GM19240 (cell line): ENCODE results near the gene PTPRO.

Experiments
- DNase-seq: peaks from one replicate; pipeline ENCODE4 v3.0.0; 2011; ENCODE audit warnings: low spot score; ENCODE audit not compliant: insufficient read length

Gene PTPRO

GRCh38 chr12:15443611-15444010 is 121.3 kb downstream of the PTPRO start:
- DNase-seq = no peak

GRCh38 chr12:15444523-15444922 is 122.2 kb downstream of the PTPRO start:
- no peak for DNase-seq

- no peak for DNase-seq
Observed at GRCh38 chr12:15446807-15447206, 124.5 kb downstream of the PTPRO start.

- no peak for DNase-seq
Observed at GRCh38 chr12:15453613-15454012, 131.3 kb downstream of the PTPRO start.

GRCh38 chr12:15458008-15458407 is 135.7 kb downstream of the PTPRO start:
- no peak for DNase-seq

GRCh38 chr12:15468911-15469310 is 146.6 kb downstream of the PTPRO start:
- no peak for DNase-seq

- no peak for DNase-seq
Observed at GRCh38 chr12:15469356-15469755, 147.0 kb downstream of the PTPRO start.

- no peak for DNase-seq
Observed at GRCh38 chr12:15472036-15472435, 149.7 kb downstream of the PTPRO start.

GRCh38 chr12:15474766-15475165 is 152.5 kb downstream of the PTPRO start:
- DNase-seq = no peak

GRCh38 chr12:15477761-15478160 is 155.5 kb downstream of the PTPRO start:
- DNase-seq = no peak

- no peak for DNase-seq
Observed at GRCh38 chr12:15481846-15482245, 159.5 kb downstream of the PTPRO start.

- DNase-seq = no peak
Observed at GRCh38 chr12:15485466-15485865, 163.2 kb downstream of the PTPRO start.

GRCh38 chr12:15486859-15487258 is 164.6 kb downstream of the PTPRO start:
- no peak for DNase-seq

GRCh38 chr12:15488481-15488880 is 166.2 kb downstream of the PTPRO start:
- DNase-seq = no peak

GRCh38 chr12:15494329-15495046 is 172.2 kb downstream of the PTPRO start:
- no peak for DNase-seq

- no peak for DNase-seq
Observed at GRCh38 chr12:15495746-15496145, 173.4 kb downstream of the PTPRO start.

- DNase-seq = no peak
Observed at GRCh38 chr12:15496738-15497137, 174.4 kb downstream of the PTPRO start.

- no peak for DNase-seq
Observed at GRCh38 chr12:15497671-15498292, 175.5 kb downstream of the PTPRO start.

- DNase-seq = no peak
Observed at GRCh38 chr12:15502211-15502610, 179.9 kb downstream of the PTPRO start.

GRCh38 chr12:15505616-15506015 is 183.3 kb downstream of the PTPRO start:
- DNase-seq = no peak

- DNase-seq = no peak
Observed at GRCh38 chr12:15515010-15515409, 192.7 kb downstream of the PTPRO start.

GRCh38 chr12:15520083-15520482 is 197.8 kb downstream of the PTPRO start:
- no peak for DNase-seq

- DNase-seq = no peak
Observed at GRCh38 chr12:15520844-15521243, 198.5 kb downstream of the PTPRO start.
